Heart left ventricle (tissue), 16 donors: ENCODE results near the gene EMILIN2. TPM values are rescaled to one million over a fixed set of nuclear protein-coding genes. Genes with fewer than 3 reads are reported as not detected.

Source experiments
- ATAC-seq, 4 donors: fragments of 200-7000 bp; cut with Tn5 transposase; one replicate each; pipeline ENCODE4 v1.9.1; 2020 to 2022; ENCODE audit warnings: moderate library complexity in 4 of 4, mild to moderate bottlenecking in 3 of 4, moderate number of reproducible peaks in 1 of 4
- DNase-seq, 5 donors: peaks; one replicate each; pipeline ENCODE4 v3.0.0-alpha.2; 2020
- H3K27ac ChIP-seq, 12 donors: fragments of 200-600 bp; sonication (generic) in 4 of 12; one replicate each; pipeline versions ENCODE4 v1.5.0 to v1.8.0; 2016 to 2022; ENCODE audit warnings: mild to moderate bottlenecking in 2 of 12
- H3K27me3 ChIP-seq, 9 donors: fragments of 200-600 bp; sonication (generic) in 2 of 9; one replicate each; pipeline versions ENCODE4 v1.5.1 to v1.8.0; 2016 to 2022; ENCODE audit warnings: mild to moderate bottlenecking in 3 of 9
- H3K36me3 ChIP-seq, 9 donors: fragments of 200-600 bp; sonication (generic) in 2 of 9; one replicate each; pipeline versions ENCODE4 v1.5.0 to v1.8.0; 2018 to 2022; ENCODE audit warnings: mild to moderate bottlenecking in 2 of 9
- H3K4me1 ChIP-seq, 12 donors: fragments of 200-600 bp; sonication (generic) in 4 of 12; one replicate each; pipeline versions ENCODE4 v1.5.0 to v1.8.0; 2016 to 2022; ENCODE audit warnings: mild to moderate bottlenecking in 3 of 12
- H3K4me3 ChIP-seq, 12 donors: fragments of 200-600 bp; sonication (generic) in 4 of 12; one replicate each; pipeline versions ENCODE4 v1.5.0 to v1.8.0; 2017 to 2022; ENCODE audit warnings: mild to moderate bottlenecking in 9 of 12, moderate library complexity in 4 of 12
- H3K9me3 ChIP-seq, 12 donors: fragments of 200-600 bp; sonication (generic) in 4 of 12; one replicate each; pipeline versions ENCODE4 v1.5.0 to v1.8.0; 2016 to 2022; ENCODE audit warnings: mild to moderate bottlenecking in 1 of 12
- POLR2A ChIP-seq, 2 donors: fragments of 450-650 bp; IDR thresholded peaks; one replicate each; pipeline ENCODE4 v1.6.1; 2017; ENCODE audit warnings: antibody characterized with exemption in 2 of 2, mild to moderate bottlenecking in 2 of 2, moderate library complexity in 2 of 2
- WGBS, 4 donors: extraction: QIAGEN DNeasy Blood & Tissue Kit in 2 of 4; methylation state at CpG; one replicate each; pipeline versions ENCODE4 v1.1.5 to v1.1.7; 2013 to 2018; 5-methylcytosine and 5-hydroxymethylcytosine counted together
- intact Hi-C, 10 donors: fragments of 100-400 bp; cut with DNase I; formaldehyde crosslinking; loops; one replicate each; pipeline versions ENCODE4 v1.11.1 to v1.14.2; 2022
- polyA plus RNA-seq, 2 donors: library from polyadenylated mRNA; stranded (reverse); fragments of 200-250 nt; gene quantifications; one replicate each; pipeline ENCODE4 v1.2.3, GENCODE V29; 2013
- total RNA-seq, 9 donors: library from RNA; depleted of rRNA in 2 of 9; stranded (reverse); fragments of >200 nt in 2 of 9; fragmentation: NEBNext Ultra II Directional in 3 of 9; extraction: Animal tissue kit (Norgen Biotek cat#: 25700) in 3 of 9; gene quantifications; one replicate each; pipeline versions ENCODE4 v1.1.0 to v1.2.4, GENCODE V29; 2016 to 2023
- TF ChIP-seq, protein P1 (sequence below), 12 donors: fragments of 200-600 bp; sonication (generic) in 4 of 12; IDR thresholded peaks; one replicate each; pipeline versions ENCODE4 v1.5.0 to v1.8.0; 2018 to 2022; ENCODE audit warnings: antibody characterized with exemption in 12 of 12, mild to moderate bottlenecking in 5 of 12
- donor health status: ischemic (EF 13 %, LVEDD 7.1; RV severe dilation, severe dysfunction).
- donor health status: healthy with polysubstance abuse.
- donor health status: DM: no; HTN: yes; CAD: no.
- donor health status: DM: no; HTN: no; CAD: no.
- donor health status: ischemic (EF 25% LVEDD 6.9; RV normal size, moderate dysfunction).
- donor health status: ischemic (EF 25% LVEDD 5.7; RV mildly dilated, moderate dysfunction).
- donor health status: healthy.
- donor health status: DM: yes; HTN: yes; CAD: no.
- donor health status: ischemic (EF 35%, LVEDD 5.7; RV mildly dilated, moderate dysfunction).
- donor health status: nonischemic (EF 11% LVEDD 7.7; RV severe dilation, severe dysfunction).
- donor health status: DM: yes; HTN: yes; CAD: no.
- donor health status: PGD.
- donor health status: ischemic (EF 29% LVEDD 5.4; RV normal size, mild dysfunction).
- donor health status: nonischemic (EF 23%, LVEDD 6.1; RV moderate dilation, normal function).

Gene EMILIN2
- total and polyA plus RNA-seq, 11 donors: 14.4 to 71.3 (median 22.6) TPM

DNA sequence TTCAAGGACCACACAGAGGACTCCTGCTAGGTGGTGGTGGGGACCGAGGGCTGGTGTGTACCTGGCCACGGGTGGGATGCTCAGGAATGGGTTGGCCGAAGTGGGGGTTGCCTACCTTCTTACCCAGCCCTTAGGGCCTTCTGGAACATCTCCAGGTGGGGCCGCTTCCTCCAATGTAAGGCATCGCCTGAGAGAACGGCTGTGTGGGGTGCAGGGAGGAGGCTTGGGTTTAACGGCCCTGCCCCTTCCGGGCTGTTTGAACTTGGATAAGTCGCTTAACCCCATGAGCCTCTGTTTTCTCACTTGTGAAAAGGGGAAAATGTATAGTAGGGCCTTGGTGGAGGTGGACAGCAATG is 35.0 kb downstream of the EMILIN2 start:
- Histone ChIP-seq H3K27ac (peak overlapping the region in 7 of 12 donors; percentile 38 to 69 (median 61)), H3K9me3 (peaks cover 0 to 5% (median 0%) of the 10 kb centered on the region in 12 donors), H3K36me3 (peaks cover 0 to 18% (median 0%) of the 10 kb centered on the region in 9 donors), H3K27me3 (no peaks in the 10 kb centered on the region), H3K4me1 (peaks cover 0 to 36% (median 19%) of the 10 kb centered on the region in 12 donors), H3K4me3 (no peak overlapping the region)
- DNase-seq: no peak
- 72 to 88% (median 82%) methylated on average over 9 of the region's 9 CpGs for WGBS, 4 donors
- intact Hi-C loops: no loop called here
- TF ChIP-seq, protein P1, sequence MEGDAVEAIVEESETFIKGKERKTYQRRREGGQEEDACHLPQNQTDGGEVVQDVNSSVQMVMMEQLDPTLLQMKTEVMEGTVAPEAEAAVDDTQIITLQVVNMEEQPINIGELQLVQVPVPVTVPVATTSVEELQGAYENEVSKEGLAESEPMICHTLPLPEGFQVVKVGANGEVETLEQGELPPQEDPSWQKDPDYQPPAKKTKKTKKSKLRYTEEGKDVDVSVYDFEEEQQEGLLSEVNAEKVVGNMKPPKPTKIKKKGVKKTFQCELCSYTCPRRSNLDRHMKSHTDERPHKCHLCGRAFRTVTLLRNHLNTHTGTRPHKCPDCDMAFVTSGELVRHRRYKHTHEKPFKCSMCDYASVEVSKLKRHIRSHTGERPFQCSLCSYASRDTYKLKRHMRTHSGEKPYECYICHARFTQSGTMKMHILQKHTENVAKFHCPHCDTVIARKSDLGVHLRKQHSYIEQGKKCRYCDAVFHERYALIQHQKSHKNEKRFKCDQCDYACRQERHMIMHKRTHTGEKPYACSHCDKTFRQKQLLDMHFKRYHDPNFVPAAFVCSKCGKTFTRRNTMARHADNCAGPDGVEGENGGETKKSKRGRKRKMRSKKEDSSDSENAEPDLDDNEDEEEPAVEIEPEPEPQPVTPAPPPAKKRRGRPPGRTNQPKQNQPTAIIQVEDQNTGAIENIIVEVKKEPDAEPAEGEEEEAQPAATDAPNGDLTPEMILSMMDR (IDR thresholded peaks at IDR 0.05): no peak
- TF ChIP-seq POLR2A (IDR thresholded peaks at IDR 0.05): no peak
- ATAC-seq: peak in 2 of 4 donors; percentile 5 to 15

DNA sequence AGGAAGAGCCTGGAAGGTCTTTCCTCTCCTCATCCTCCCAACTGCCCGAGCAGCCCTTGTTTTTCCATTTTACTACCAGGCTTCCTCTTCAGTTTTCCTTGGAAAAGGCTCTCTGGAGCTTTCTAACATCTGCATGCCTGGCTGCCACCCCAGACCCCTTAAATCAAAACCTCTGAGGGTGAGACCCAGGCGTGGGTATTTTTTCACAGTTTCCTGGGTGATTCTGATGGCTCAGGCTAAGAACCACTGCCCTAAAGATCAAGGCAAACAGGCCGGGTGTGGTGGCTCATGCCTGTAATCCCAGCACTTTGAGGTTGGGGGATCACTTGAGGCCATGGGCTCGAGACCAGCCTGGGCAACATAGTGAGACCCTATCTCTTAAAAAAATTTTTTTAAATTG is 35.4 kb downstream of the EMILIN2 start:
- WGBS, 4 donors: 91 to 97% (median 92%) methylated on average over 4 of the region's 4 CpGs
- no peak for TF ChIP-seq POLR2A (IDR thresholded peaks at IDR 0.05)
- TF ChIP-seq, protein P1 (IDR thresholded peaks at IDR 0.05): no peak
- Histone ChIP-seq H3K27me3 (no peaks in the 10 kb centered on the region), H3K36me3 (peaks cover 0 to 18% (median 0%) of the 10 kb centered on the region in 9 donors), H3K4me3 (no peak overlapping the region), H3K9me3 (peaks cover 0 to 6% (median 0%) of the 10 kb centered on the region in 12 donors), H3K4me1 (peaks cover 0 to 36% (median 19%) of the 10 kb centered on the region in 12 donors), H3K27ac (peak overlapping the region in 5 of 12 donors; percentile 38 to 69 (median 61))
- intact Hi-C loops: no loop called here
- ATAC-seq (no peak), DNase-seq (no peak)

DNA sequence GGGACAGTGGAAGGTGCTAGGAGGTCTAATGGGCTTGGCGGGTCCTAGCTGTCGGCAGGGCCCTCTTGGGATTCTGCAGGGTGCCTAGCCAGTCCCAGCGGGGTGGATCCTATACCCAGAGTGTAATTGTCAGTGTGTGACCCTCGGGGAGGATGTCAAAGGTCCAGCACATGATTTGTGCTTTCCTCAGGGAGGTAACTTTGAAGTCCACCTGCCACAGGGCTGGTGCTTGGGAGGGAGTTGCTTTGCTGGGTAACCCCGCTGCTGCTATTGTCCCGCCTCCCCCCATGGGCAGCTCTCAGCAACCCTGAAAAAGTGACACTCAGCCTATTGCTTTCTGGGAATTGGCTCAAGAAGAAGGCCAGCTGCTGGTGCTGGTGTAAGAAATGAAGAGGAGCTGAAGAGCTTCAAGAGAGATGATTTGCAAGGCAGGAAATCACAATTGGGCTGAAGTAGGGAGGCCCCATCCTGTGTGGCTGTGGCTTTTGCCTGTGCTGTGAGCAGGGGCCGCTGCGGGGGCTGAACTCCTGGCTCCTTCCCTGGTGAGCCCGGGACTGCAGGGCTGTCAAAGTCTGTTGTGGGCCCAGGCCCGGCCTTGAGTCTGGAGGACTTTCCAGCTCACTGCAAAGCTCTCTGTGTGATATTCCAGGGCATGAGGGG is 36.4 kb downstream of the EMILIN2 start:
- H3K9me3 ChIP-seq: peaks cover 0 to 6% (median 0%) of the 10 kb centered on the region in 12 donors
- H3K4me1 ChIP-seq: peaks cover 0 to 36% (median 19%) of the 10 kb centered on the region in 12 donors
- H3K36me3 ChIP-seq: peaks cover 0 to 23% (median 0%) of the 10 kb centered on the region in 9 donors
- H3K27ac ChIP-seq: peak overlapping the region in 2 of 12 donors; percentile 13 to 69
- ATAC-seq: peak in 1 of 4 donors; percentile 33
- WGBS, 4 donors: 51 to 63% (median 59%) methylated on average over 10 of the region's 10 CpGs
- no peaks in the 10 kb centered on the region for H3K27me3 ChIP-seq
- DNase-seq: no peak
- no peak overlapping the region for H3K4me3 ChIP-seq
- intact Hi-C loops: no loop called here
- TF ChIP-seq, protein P1 (IDR thresholded peaks at IDR 0.05): no peak
- no peak for TF ChIP-seq POLR2A (IDR thresholded peaks at IDR 0.05)

DNA sequence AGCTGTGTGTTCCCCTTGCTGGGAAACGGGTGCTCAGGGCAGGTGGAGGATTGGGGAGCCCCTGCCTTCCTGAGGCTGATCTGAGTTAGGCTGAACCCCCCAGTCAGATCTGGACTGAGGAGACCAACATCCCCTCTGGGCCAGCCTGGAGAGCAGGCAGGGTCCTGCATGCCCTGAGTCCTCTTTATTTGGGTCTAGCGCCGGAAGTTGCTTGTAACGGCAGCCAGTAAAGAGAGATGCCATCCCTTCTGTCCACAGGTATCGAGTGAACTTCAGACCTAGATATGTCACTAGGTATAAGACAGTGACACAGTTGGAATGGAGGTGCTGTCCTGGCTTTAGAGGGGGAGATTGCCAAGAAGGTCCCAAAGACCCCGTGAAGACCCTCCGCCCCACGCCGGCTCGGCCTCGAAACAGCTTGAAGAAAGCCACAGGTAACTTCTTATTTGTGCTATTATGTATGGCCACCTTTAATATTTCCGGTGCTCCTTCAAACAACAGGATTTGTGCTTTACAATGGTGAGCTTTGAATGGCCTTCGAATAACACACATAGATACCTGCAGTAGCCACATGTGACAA is 38.0 kb downstream of the EMILIN2 start:
- Histone ChIP-seq H3K4me1 (peaks cover 0 to 36% (median 19%) of the 10 kb centered on the region in 12 donors), H3K27ac (no peak overlapping the region), H3K4me3 (no peak overlapping the region), H3K9me3 (peaks cover 0 to 6% (median 0%) of the 10 kb centered on the region in 12 donors), H3K27me3 (no peaks in the 10 kb centered on the region), H3K36me3 (peaks cover 0 to 23% (median 0%) of the 10 kb centered on the region in 9 donors)
- DNase-seq (no peak), ATAC-seq (no peak)
- WGBS, 4 donors: 96 to 99% (median 97%) methylated on average over 13 of the region's 13 CpGs
- intact Hi-C loops: no loop called here
- no peak for TF ChIP-seq POLR2A (IDR thresholded peaks at IDR 0.05)
- TF ChIP-seq, protein P1 (IDR thresholded peaks at IDR 0.05): no peak
